Measurements from ENCODE around the gene ETV4.

DNA sequence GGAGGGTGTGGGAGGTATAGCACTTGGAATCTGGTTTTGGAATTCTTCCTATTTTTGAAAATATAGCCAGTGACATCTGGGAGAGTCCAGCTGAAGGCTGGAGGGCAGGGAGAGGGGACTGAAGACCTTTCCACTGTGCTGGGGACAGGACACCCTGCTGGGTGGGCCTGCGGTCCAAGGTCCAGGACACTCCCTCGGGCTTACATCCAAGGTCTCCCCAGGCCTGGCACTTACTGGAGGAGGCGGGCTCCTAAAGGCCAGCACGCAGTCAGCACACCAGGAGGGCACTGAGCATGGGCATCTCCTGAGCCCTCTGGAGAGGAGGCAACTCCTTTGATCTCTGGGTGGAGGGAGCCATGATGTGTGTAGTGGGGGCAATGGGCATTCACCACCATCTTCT lies 35.5 kb upstream of the ETV4 start:
- TF ChIP-seq, protein P1, sequence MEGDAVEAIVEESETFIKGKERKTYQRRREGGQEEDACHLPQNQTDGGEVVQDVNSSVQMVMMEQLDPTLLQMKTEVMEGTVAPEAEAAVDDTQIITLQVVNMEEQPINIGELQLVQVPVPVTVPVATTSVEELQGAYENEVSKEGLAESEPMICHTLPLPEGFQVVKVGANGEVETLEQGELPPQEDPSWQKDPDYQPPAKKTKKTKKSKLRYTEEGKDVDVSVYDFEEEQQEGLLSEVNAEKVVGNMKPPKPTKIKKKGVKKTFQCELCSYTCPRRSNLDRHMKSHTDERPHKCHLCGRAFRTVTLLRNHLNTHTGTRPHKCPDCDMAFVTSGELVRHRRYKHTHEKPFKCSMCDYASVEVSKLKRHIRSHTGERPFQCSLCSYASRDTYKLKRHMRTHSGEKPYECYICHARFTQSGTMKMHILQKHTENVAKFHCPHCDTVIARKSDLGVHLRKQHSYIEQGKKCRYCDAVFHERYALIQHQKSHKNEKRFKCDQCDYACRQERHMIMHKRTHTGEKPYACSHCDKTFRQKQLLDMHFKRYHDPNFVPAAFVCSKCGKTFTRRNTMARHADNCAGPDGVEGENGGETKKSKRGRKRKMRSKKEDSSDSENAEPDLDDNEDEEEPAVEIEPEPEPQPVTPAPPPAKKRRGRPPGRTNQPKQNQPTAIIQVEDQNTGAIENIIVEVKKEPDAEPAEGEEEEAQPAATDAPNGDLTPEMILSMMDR (conservative IDR thresholded peaks at IDR 0.05; ENCODE audit: low read length): no peak
- TF ChIP-seq EZH2phosphoT487 (IDR thresholded peaks at IDR 0.05; ENCODE audit: borderline replicate concordance, low read depth, low read length): no peak
